ENCODE measurements around the gene RAD1. TPM values are rescaled to one million over a fixed set of nuclear protein-coding genes. Genes with fewer than 3 reads are reported as not detected.

RAD1 gene
- total and polyA plus RNA-seq, 12 donors, result 13.3 to 27.5 (median 23.1) TPM

DNA sequence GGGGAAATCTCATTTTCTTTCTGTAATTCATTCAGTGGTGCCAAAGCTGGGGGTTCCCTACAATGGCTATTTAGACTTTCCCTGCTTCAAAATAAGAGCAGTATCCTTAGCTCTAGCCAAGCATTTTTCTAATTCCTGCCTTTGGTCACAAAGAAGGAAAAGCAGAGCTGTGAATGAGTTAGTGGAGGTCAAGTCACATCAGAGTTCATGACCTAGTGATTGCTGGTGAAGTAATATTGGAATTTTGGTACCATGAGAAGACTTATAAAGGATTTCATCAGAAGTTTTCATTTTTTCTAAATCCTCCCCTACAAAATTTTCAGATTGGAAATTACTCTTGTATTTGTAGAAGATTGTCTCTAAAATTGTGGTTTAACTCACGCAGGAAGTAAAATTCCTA is 42.0 kb upstream of the RAD1 start:
- no peaks in the 10 kb centered on the region for H3K4me1 ChIP-seq
- ATAC-seq, result no peak
- H3K36me3 ChIP-seq, result peaks cover 0 to 53% (median 12%) of the 10 kb centered on the region in 9 donors
- no peaks in the 10 kb centered on the region for H3K27me3 ChIP-seq
- H3K27ac ChIP-seq, result no peak overlapping the region
- 93 to 99% methylated on average over 1 of the region's 1 CpG for WGBS, 2 donors
- H3K9me3 ChIP-seq, result no peaks in the 10 kb centered on the region
- intact Hi-C loops (cut with DNase I), result loop anchor here in 2 of 10 donors (5.0 to 10.0 kb wide), 2 partner anchors 225 to 967 kb away; no protein-coding TSS in a partner anchor
- no peak overlapping the region for H3K4me3 ChIP-seq
- TF ChIP-seq, protein P1, sequence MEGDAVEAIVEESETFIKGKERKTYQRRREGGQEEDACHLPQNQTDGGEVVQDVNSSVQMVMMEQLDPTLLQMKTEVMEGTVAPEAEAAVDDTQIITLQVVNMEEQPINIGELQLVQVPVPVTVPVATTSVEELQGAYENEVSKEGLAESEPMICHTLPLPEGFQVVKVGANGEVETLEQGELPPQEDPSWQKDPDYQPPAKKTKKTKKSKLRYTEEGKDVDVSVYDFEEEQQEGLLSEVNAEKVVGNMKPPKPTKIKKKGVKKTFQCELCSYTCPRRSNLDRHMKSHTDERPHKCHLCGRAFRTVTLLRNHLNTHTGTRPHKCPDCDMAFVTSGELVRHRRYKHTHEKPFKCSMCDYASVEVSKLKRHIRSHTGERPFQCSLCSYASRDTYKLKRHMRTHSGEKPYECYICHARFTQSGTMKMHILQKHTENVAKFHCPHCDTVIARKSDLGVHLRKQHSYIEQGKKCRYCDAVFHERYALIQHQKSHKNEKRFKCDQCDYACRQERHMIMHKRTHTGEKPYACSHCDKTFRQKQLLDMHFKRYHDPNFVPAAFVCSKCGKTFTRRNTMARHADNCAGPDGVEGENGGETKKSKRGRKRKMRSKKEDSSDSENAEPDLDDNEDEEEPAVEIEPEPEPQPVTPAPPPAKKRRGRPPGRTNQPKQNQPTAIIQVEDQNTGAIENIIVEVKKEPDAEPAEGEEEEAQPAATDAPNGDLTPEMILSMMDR (IDR thresholded peaks at IDR 0.05), result no peak
- no peak for DNase-seq

DNA sequence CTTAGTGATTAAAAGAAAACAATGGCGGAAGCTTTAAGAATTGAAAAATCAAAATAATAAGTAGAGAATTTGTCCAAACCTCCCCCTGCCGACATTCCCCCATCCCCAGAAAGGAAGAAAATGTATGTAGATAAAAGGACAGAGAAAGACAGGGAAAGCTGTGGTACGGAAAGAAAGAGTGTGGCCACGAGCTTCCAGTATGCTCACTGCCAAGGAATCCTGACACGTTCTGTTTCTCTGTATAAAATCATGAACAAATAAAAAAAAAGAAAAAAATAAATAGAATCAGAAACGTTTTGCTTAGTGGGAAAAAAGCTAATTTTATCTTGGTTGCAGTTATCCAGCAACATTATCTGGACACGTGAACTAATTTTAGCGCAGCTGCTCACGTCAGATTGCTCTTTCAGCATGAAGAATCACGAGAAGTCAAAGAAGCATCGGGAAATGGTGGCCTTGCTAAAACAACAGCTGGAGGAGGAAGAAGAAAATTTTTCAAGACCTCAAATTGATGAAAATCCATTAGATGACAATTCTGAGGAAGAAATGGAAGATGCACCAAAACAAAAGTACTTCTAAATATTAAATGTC is 29.2 kb upstream of the RAD1 start:
- 49 to 51% methylated on average over 11 of the region's 11 CpGs for WGBS, 2 donors
- Histone ChIP-seq H3K36me3 (peaks cover 0 to 99% (median 29%) of the 10 kb centered on the region in 9 donors), H3K27me3 (no peaks in the 10 kb centered on the region), H3K4me1 (peaks cover 0 to 12% (median 0%) of the 10 kb centered on the region in 9 donors), H3K4me3 (peak overlapping the region in 2 of 10 donors; percentile 6 to 10), H3K27ac (peak overlapping the region in 6 of 10 donors; percentile 7 to 73 (median 58)), H3K9me3 (no peaks in the 10 kb centered on the region)
- ATAC-seq, result peak in 5 of 8 donors; percentile 41 to 84 (median 71)
- DNase-seq, result peak in 1 of 2 donors; percentile 25
- TF ChIP-seq, protein P1 (IDR thresholded peaks at IDR 0.05), result no peak
- intact Hi-C loops (cut with DNase I), result no loop called here

DNA sequence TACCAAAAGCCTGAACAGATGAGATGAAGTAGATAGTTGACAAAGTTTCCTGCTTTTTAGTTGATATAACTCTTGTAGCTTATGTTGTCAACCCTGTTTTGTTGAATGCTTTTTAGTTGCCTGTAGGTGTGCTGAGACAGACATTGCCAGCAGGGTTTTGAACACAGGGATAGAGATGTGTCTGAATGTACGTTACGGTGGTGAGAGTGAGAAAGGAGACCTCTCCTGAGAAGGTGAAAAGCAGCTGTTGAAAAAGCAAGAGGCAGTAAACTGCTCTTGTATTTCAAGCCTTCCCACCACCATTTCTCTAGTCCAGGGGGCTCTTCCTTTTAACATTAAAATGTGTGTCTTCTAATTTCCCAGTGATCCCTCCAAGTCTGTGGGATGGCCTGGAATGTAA is 28.7 kb upstream of the RAD1 start:
- Histone ChIP-seq H3K4me1 (peaks cover 0 to 12% (median 0%) of the 10 kb centered on the region in 9 donors), H3K27ac (peak overlapping the region in 7 of 10 donors; percentile 7 to 73 (median 53)), H3K36me3 (peaks cover 0 to 99% (median 32%) of the 10 kb centered on the region in 9 donors), H3K4me3 (peak overlapping the region in 1 of 10 donors; percentile 10), H3K27me3 (no peaks in the 10 kb centered on the region), H3K9me3 (no peaks in the 10 kb centered on the region)
- 52 to 84% methylated on average over 2 of the region's 2 CpGs for WGBS, 2 donors
- peak in 2 of 8 donors; percentile 53 to 56 for ATAC-seq
- no peak for DNase-seq
- intact Hi-C loops (cut with DNase I), result no loop called here
- TF ChIP-seq, protein P1 (IDR thresholded peaks at IDR 0.05), result no peak

DNA sequence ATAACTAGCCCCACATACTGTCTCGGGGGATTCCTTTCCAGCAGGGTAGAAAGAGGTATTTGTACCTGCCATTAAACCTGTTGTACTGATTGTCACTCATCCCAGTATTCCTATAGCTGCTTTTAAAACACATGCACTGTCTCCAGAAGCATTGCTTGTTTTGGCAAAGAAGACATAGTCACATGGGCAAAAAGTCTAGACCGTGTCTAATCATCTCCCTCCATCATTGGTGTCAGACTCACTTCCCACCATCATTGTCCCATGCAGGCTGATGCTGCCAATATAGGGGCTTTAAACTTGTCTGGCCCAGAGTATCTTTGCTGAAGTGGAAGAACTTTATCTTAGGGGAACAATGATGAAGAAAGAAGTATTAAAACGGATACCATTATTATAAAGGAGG is 26.6 kb upstream of the RAD1 start:
- DNase-seq, result no peak
- intact Hi-C loops (cut with DNase I), result no loop called here
- 75 to 83% methylated on average over 3 of the region's 3 CpGs for WGBS, 2 donors
- TF ChIP-seq, protein P1 (IDR thresholded peaks at IDR 0.05), result no peak
- Histone ChIP-seq H3K27ac (no peak overlapping the region), H3K9me3 (no peaks in the 10 kb centered on the region), H3K4me3 (no peak overlapping the region), H3K27me3 (no peaks in the 10 kb centered on the region), H3K36me3 (peaks cover 0 to 100% (median 47%) of the 10 kb centered on the region in 9 donors), H3K4me1 (peaks cover 0 to 12% (median 0%) of the 10 kb centered on the region in 9 donors)
- ATAC-seq, result no peak

Measured in heart right ventricle (tissue), 16 donors.